ENCODE measurements around the gene XXYLT1. TPM values are rescaled to one million over a fixed set of nuclear protein-coding genes. Genes with fewer than 3 reads are reported as not detected.

The XXYLT1 gene
- total RNA-seq, 1 experiment from 2014 or later = 23.4 TPM

GRCh38 chr3:195058336-195059005, 212.5 kb downstream of the XXYLT1 start (continued):
- no peak for TF ChIP-seq ZNF416 (CRISPR knock-in tag; IDR thresholded peaks at IDR 0.05)
- TF ChIP-seq KAT7 (CRISPR knock-in tag; IDR thresholded peaks at IDR 0.05; ENCODE audit: borderline replicate concordance) = no peak
- TF ChIP-seq ZBTB21 (CRISPR knock-in tag; IDR thresholded peaks at IDR 0.05; ENCODE audit: borderline replicate concordance) = no peak
- TF ChIP-seq CTCF (IDR thresholded peaks at IDR 0.05) = no peak

DNA sequence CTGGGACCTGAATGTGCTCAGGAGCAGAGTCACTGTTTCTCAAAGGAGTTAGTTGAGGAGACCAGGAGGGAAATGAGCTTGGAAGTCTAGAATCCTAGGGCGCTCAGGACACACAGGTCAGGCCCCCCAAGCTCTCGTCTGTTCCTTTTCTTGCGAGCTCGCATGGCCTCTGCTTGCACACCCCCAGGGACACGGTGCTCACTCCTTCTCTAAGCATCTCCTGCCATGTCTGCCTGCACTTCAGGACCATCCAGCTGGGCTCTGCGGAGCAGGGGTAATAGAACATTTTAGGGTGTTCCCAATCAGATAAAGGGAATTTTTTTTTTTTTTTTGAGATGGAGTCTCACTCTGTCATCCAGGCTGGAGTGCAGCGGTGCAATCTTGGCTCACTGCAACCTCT, 213.2 kb downstream of the XXYLT1 start:
- Mint-ChIP-seq H3K9me3 (no peaks in the 10 kb centered on the region), H3K27me3 (ENCODE audit: low read depth) (no peaks in the 10 kb centered on the region), H3K4me3 (no peak overlapping the region), H3K36me3 (no peaks in the 10 kb centered on the region), H3K4me1 (peaks cover 14% of the 10 kb centered on the region), H3K27ac (no peak overlapping the region)
- POLR2A ChIA-PET = no interaction called here
- ATAC-seq (no peak), DNase-seq (ENCODE audit: low spot score) (no peak)
- CTCF ChIA-PET = interaction anchor here (0.6 to 1.7 kb wide), 2 partner anchors 49 to 83 kb away, joined by 4 read pairs; no protein-coding TSS in a partner anchor
- TF ChIP-seq ZBTB43 (CRISPR knock-in tag; IDR thresholded peaks at IDR 0.05) = no peak

DNA sequence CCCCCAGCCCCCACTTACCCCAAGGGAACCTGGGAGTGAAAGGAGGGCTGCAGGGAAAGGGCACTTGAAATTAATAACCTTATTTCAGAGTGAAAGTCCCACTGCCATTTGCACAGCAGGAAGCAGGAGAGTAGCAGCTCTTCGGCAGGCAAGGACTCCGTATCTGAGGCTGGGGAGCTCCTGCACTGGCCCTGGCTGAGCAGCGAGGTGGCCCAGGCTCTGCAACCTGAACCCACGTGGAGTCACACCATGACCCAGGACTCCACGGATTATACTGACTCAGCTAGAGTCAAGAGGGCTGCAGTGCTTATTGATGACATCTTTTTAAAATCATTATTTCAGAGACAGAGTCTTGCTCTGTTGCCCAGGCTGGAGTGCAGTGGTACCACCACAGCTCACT, 214.5 kb downstream of the XXYLT1 start:
- CTCF ChIA-PET = interaction anchor here (0.7 kb wide), 1 partner anchor 65 kb away, joined by 3 read pairs; no protein-coding TSS in a partner anchor
- POLR2A ChIA-PET = interaction anchor here (0.7 kb wide), 1 partner anchor 412 kb away, joined by 3 read pairs; no protein-coding TSS in a partner anchor
- Mint-ChIP-seq H3K27ac (no peak overlapping the region), H3K4me3 (no peak overlapping the region), H3K27me3 (ENCODE audit: low read depth) (no peaks in the 10 kb centered on the region), H3K9me3 (no peaks in the 10 kb centered on the region), H3K4me1 (peaks cover 12% of the 10 kb centered on the region), H3K36me3 (no peaks in the 10 kb centered on the region)
- DNase-seq (ENCODE audit: low spot score) (no peak), ATAC-seq (no peak)
- TF ChIP-seq ZNF219 (CRISPR knock-in tag; IDR thresholded peaks at IDR 0.05; ENCODE audit: borderline replicate concordance) (no peak), IRF2 (CRISPR knock-in tag; IDR thresholded peaks at IDR 0.05; ENCODE audit: borderline replicate concordance, low read depth) (no peak), ZMAT4 (CRISPR knock-in tag; IDR thresholded peaks at IDR 0.05) (no peak)

GRCh38 chr3:195054311-195054710, 216.6 kb downstream of the XXYLT1 start:
- H3K36me3 Mint-ChIP-seq = no peaks in the 10 kb centered on the region
- TF ChIP-seq, protein P1, sequence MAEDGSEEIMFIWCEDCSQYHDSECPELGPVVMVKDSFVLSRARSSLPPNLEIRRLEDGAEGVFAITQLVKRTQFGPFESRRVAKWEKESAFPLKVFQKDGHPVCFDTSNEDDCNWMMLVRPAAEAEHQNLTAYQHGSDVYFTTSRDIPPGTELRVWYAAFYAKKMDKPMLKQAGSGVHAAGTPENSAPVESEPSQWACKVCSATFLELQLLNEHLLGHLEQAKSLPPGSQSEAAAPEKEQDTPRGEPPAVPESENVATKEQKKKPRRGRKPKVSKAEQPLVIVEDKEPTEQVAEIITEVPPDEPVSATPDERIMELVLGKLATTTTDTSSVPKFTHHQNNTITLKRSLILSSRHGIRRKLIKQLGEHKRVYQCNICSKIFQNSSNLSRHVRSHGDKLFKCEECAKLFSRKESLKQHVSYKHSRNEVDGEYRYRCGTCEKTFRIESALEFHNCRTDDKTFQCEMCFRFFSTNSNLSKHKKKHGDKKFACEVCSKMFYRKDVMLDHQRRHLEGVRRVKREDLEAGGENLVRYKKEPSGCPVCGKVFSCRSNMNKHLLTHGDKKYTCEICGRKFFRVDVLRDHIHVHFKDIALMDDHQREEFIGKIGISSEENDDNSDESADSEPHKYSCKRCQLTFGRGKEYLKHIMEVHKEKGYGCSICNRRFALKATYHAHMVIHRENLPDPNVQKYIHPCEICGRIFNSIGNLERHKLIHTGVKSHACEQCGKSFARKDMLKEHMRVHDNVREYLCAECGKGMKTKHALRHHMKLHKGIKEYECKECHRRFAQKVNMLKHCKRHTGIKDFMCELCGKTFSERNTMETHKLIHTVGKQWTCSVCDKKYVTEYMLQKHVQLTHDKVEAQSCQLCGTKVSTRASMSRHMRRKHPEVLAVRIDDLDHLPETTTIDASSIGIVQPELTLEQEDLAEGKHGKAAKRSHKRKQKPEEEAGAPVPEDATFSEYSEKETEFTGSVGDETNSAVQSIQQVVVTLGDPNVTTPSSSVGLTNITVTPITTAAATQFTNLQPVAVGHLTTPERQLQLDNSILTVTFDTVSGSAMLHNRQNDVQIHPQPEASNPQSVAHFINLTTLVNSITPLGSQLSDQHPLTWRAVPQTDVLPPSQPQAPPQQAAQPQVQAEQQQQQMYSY (CRISPR knock-in tag; IDR thresholded peaks at IDR 0.05) = no peak
- TF ChIP-seq FOXP1 (CRISPR knock-in tag; IDR thresholded peaks at IDR 0.05; ENCODE audit: borderline replicate concordance) = no peak
- TF ChIP-seq NFE2L1 (CRISPR knock-in tag; IDR thresholded peaks at IDR 0.05) = no peak
- TF ChIP-seq, protein P2, sequence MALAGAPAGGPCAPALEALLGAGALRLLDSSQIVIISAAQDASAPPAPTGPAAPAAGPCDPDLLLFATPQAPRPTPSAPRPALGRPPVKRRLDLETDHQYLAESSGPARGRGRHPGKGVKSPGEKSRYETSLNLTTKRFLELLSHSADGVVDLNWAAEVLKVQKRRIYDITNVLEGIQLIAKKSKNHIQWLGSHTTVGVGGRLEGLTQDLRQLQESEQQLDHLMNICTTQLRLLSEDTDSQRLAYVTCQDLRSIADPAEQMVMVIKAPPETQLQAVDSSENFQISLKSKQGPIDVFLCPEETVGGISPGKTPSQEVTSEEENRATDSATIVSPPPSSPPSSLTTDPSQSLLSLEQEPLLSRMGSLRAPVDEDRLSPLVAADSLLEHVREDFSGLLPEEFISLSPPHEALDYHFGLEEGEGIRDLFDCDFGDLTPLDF (CRISPR knock-in tag; IDR thresholded peaks at IDR 0.05) = no peak
- TF ChIP-seq ZNF263 (CRISPR knock-in tag; IDR thresholded peaks at IDR 0.05; ENCODE audit: low read depth) = no peak
- TF ChIP-seq SP1 (CRISPR knock-in tag; conservative IDR thresholded peaks at IDR 0.05) = no peak
- no peak for TF ChIP-seq CREB1 (CRISPR knock-in tag; IDR thresholded peaks at IDR 0.05)
- no peak for TF ChIP-seq RORB (CRISPR knock-in tag; IDR thresholded peaks at IDR 0.05)
- TF ChIP-seq CDX4 (CRISPR knock-in tag; IDR thresholded peaks at IDR 0.05; ENCODE audit: borderline replicate concordance) = no peak
- TF ChIP-seq GABPB1 (CRISPR knock-in tag; IDR thresholded peaks at IDR 0.05) = no peak
- TF ChIP-seq TEAD4 (CRISPR knock-in tag; IDR thresholded peaks at IDR 0.05) = no peak
- no peak for TF ChIP-seq FOXJ3 (CRISPR knock-in tag; IDR thresholded peaks at IDR 0.05; ENCODE audit: borderline replicate concordance)
- DNase-seq (ENCODE audit: low spot score) = no peak
- H3K27me3 Mint-ChIP-seq (ENCODE audit: low read depth) = no peaks in the 10 kb centered on the region
- H3K27ac Mint-ChIP-seq = no peak overlapping the region
- H3K4me1 Mint-ChIP-seq = peaks cover 12% of the 10 kb centered on the region
- no peak for ATAC-seq
- ChIA-PET CTCF (no interaction called here), POLR2A (no interaction called here)
- H3K9me3 Mint-ChIP-seq = no peaks in the 10 kb centered on the region
- H3K4me3 Mint-ChIP-seq = no peak overlapping the region

All from WTC11 (cell line).